HG02943 (cell line): ENCODE measurements around the gene WDR33.

ENCODE experiments used
- ATAC-seq: cut with Tn5 transposase; IDR thresholded peaks from one replicate; pipeline ENCODE4 v1.9.1; 2021; ENCODE audit warnings: mild to moderate bottlenecking, low read depth, moderate library complexity; ENCODE audit not compliant: unreplicated experiment

Gene WDR33

DNA sequence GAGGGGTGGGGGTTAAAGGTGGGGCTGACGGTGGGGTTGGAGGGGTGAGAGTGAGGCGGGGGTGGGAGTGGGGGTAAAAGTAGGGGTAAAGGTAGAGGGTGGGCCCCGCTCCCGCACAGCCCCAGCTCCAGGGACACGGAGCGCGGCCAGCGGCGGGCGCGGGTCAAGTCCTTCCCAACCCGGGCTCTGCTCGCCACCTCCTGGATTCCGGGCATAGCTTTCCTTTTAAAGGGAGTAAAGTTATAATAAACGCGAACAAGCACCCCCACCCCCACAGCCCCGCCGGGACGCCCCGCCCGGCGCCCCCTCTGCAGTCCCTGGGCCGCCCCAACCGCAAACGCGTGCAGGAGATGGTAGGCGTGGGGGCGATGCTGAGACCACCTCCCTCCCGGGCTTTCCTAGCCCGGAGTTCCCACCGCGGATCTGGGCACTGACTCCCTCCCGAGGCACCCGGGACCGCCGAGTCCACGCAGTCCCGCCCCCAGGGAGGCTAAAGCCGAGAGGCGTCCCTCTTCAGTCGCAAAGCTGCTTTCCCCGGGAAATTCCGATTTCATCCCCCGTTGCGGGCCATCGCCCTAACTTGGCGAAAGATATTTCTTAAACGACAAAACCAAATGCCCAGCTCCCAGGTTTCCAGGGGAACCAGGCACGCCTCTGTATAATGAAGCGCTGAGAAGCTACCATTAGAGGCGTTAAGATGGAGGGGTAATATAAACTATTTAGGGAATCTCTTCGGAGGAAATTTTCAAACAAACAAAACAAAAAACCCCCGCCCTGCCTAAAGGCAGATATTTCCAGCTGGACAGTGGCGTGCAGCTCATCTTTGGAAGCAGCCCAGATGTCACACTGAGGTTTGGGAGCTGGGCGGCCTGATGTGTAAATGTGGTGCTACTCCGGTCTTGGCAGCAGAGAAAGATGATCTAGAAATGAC, 135.4 kb downstream of the WDR33 start, which contains the start of gene LIMS2:
TSS of gene LIMS2 (minus strand) at position 200 of the 931 bp plus-strand sequence. CDS start 506 bp downstream, outside the sequence.
- no peak for ATAC-seq

DNA sequence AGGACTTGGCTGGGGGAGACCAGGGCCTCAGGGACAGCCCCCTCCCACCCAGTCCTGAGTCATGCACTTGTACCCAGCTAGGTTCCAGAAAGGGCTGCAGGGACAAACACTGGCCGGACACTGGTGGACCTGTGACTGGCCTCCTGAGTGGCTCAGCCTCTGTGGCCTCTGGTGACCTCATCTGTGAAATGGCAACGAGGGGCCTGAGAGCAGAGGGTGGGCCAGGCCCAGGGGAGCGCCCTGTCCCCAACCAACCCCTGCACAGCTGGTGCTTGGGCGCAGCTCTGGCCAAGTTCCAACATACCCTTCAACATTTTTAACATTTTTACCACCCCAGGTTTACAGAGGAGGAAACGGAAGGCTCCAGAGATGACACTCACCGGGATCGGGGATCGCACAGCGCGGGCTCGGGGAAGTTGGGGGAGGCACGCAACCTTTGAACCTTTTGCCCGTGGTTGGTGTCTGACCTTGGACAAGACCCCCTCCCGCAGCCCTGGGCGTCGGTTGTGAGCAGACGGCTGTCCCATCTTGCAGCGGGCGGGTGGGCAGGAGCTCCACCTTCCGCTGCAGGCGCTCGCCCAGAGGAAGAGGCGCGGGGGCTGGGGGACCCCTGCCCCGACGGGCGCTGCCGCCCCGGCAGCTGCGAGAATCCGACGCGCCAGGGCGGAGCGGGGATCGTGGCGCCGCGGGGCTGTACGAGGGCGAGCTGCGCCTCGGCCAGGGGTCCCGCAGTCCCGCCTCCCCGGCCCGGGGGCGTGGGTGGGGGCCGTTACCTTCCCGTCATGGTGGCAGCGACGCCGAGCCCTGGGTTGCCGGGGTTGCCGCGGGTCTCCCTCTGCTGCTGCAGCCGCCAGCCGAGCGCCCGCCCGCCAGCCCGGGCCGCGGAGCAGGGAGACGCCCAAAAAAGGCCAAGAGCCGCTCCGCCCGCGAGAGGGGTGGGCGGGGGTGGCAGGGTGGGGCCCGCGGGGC, 136.4 kb downstream of the WDR33 start:
- no peak for ATAC-seq

DNA sequence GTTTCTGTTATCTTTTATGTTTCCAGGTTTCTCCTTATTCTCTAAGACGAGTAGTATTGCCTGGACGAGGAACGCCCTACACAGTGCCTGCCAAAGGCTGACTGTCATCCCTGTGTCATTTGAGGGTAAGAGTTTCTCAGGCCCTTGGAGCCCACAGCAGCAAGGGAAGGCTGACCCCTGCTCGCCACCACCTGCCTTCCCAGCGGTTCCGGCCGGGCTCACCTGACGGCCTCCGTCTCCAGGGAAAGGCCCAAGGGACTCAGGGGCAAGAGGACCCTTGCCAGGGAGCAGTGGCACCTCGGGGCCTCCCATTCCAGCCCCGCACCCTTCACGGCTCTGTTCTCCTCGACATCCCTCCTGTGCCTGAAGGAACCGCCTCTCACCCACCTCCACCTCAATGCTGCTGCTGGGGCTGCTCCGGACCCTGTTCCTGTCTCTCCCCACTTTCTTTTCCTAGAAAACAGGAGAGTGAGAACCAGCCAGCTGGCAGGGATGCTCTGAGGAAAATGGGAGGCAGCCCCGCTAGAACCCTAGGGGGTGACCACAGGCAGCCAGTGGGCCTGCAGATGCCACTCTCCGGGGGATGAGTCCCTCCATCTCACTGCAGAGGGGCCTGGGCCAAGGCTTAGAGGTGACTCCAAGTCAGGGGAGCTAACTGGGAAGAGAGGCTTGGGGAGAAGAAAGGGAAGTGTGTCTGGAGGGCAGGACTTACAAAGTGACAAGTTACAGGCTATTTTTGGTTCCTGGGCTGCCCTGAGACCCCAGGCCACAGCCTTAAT, 137.5 kb downstream of the WDR33 start:
- ATAC-seq = no peak

DNA sequence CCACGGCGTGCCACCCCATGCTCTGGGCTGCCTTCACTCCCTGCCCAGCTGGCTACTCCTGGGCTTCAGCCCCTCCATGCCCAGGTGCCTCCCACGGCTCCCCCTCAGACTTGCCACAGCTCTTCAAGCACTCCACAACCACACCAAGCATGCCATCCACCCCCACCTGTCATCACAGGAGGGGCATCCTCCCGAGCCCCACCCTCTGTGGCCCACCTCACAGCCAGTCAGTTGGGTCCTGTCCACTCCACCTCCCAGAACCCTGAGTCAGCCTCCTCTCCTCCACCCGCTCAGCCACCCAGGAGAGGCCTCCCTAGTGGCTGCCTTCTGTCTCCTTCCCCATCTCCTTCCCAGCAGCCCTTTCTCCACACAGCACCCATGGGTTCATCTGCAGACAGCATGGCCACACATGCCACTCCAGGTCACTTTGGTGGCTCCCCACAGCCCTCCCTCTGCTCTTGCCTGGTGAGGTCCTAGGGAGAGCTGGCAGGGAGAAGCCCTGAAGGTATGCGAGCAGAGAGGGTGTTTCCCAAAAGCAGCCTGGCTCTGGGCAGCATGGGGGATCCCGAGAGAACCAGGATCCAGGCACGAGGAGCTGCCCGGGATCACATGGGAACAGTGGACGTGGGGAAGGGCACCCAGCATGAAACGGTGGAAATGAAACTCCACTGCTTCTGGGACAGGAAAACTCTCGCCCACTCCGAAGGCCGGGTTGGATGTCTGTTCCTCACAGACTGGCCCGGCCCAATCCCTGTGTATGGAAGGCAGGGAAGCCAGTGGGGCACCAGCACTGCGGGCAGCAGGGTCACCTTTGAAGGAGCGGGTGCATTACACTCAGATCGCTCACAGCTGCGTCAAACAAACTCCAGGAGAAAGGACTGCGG, 138.4 kb downstream of the WDR33 start:
- ATAC-seq = no peak

DNA sequence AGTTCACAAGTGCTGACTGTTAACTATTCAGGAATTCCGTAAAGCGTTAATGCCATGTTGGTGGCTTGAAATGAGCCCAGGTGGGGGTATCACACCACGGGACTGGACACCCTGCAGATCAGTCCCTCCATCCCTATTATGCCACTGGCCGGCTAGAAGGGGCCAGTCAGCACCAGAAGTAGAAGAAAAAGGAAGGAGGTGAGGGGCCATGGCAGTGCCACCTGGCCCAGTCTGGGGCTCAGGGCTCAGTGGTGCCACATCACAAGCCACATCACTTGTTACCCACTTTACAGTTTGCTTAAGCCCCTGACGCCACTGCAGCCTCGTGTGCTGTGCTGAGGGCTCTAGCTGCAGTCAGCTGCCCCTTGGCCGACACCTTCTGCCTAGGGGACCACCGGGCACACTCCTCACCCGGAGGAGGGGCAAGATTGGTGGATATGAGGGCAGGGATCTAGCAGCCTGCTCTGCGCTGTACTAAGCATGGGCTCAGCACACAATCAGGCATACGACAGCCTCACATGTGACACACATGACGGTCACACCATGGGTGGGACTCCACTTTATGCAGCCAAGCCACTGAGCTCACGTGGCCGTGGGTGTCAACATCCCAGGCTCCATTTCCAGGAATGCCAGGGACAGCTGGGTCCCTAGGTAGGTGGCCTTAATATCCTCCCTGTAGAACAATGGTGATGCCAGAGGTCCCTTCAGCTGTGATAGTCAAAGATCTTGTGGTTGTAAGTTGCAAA, 139.2 kb downstream of the WDR33 start:
- no peak for ATAC-seq

DNA sequence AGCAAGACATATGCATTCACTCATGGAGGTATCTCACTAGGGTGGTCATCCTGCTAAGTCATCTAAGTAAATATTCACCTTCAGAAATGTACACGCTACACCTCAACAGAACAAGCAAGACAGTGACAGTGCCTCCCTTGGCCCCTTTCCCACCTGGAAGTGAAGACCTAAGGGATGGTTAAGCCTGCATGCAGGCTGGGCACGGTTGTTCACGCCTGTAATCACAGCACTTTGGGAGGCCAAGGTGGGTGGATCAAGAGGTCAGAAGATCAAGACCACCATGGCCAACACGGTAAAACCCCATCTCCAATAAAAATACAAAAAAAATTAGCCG, 140.0 kb downstream of the WDR33 start:
- ATAC-seq = no peak

DNA sequence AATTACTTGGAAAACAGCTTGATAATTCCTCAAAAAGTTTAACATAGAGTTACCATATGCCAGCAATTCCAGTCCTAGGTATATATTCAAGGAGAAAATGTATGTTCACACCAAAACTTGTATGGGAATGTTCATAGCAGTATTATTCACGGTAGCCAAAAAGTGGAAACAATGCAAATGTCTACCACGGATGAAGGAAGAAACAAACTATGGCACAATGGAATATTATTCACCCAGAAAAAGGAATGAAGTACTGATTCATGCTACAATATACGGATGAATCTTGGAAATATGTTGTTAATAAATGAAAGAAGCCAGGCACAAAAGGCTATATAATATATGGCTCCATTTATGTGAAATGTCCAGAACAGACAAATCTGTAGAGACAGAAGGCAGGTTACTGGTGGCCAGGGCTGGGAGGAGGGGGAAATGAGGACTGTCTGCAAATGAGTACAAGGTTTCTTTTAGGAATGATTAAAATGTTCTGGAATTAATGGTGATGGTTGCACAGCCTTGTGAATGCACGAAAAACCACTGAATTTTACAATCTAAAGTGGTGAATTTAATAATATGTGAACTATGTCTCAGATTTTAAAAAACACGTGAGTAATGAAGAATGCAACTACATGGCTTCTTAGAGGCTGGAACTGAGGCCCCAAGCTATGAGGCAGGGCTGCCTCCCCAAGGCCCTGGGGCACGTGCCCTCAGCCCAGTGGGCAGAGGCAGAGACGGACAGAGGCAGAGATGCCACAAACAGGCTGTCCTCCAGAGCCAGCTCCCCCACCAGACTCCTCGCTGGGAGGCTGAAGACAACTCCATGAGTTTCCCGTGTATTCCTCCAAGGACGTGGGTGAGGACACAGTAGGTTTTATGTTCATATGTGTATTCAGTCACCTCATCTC, 140.7 kb downstream of the WDR33 start:
- no peak for ATAC-seq

DNA sequence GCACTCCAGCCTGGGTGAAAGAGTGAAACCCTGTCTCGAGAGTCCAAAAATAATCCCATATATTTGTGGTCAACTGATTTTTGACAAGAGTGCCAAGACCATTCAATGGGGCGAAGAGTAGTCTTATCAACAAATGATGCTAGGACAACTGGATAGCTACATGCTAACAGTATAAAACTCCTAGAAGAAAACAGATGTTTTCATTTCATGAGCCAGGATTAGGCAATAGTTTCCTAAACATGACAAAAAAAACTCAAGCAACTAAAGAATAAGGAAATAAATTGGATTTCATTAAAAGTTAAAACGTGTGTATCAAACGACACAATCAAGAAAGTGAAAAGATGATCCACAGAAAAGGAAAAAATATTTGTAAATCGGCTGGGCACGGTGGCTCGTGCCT, 141.9 kb downstream of the WDR33 start:
- ATAC-seq = no peak

DNA sequence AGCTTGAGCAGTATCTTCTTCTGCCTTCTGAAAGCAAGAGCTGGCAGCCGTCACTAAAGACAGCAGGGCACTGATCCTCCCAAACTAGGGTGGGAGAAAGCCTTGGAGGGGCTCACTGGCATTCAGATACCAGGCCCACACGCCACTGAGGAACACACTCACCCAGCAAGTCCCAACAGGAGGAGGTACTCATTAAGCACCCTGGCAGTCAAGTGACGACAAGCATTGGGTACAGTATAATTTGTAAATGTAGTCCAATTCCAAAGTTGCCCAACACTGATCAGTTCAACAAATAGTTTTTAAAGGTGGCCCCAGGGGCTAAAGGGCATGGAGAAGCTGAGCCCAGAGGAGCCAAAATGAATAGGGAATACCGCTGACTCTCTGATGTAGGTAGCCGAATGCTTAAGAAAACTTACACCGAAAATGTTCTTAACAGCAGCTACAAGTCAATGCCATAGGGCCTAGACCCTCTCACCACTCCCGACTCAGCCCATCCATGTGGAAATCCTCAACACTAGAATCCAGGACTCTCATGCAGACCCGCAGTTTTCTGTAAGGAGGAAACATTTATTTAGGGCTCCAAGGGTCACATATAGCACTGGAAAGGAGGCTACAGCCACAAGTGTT, 145.6 kb downstream of the WDR33 start:
- ATAC-seq = no peak

DNA sequence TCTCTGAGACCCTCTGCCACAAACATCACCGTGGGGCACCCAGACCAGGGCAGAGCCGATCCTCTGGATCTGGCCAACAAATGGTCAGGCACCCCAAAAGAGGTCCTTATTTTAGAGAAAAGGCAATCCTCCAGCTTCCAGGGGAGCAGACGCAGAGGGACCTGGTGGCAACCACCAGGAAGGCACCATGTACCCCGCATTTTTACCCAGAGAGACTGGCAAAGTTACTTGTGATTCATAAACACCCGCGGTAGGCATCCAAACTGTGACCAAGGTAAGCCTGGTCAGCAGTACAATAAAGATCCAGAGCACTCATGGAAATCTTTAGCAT, 146.1 kb downstream of the WDR33 start:
- no peak for ATAC-seq

DNA sequence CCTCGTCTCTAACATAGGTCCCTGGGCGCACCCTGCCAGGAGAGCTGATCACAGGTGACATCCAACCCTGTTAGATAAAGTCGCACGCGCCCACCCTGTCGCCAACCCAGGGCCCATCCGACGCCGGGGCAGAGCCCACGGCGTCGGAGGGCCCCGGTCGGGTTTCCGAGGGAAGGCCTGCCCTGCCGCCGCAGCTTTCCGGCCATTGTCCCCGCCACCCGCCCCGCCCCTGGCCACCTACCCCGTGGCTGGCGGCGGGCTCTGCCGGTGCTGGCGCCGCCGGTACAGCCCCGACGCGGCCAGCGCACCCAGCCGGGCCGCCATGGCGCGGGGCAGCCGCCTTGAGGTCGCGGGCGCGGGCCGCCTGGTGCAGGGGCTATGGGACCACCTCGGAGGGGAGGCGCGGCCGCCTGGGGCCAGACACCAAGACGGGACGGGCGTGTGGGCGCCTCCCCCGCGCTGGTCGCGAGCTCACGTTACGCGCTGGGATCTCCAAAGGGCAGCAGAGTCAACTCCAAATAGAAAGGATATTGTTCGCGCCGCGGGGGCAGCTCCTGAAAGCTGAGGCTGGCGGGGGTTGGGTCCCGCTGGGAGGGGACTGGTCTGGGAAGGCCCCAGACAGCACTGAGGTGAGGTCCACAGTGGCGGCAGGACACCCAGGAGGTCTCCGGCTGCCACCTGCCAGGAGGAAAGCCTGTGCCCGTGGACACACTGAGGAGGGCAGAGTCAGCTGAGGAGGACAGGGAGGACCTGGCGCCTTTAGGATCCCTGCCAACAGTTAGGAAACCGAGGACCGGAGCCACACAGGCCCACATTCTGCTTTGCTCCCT, 146.7 kb downstream of the WDR33 start:
- ATAC-seq = no peak

DNA sequence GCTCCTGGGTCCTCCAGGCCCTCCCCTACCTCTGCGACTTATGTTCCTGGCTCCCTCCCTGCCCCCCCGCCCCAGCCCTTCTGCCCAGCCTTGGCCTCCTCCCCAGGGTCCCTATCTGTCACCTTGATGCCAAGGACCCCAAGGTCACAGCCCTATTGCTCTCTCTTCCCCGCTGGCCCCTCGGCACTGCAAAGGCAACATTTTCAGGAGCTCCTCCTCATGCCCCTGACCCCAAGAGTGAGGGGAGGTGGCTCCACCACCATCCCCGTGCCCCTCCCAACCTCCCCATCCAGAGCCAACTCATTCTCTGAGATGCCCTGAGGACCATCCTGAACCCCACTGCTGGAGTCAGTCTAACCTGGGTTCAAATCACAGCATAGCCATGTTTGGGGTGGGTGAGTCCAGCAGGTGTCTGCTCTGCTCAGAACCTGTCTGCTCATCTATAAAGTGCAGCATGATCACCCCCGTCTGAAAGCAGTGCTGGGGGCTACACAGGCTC, 147.4 kb downstream of the WDR33 start:
- no peak for ATAC-seq

DNA sequence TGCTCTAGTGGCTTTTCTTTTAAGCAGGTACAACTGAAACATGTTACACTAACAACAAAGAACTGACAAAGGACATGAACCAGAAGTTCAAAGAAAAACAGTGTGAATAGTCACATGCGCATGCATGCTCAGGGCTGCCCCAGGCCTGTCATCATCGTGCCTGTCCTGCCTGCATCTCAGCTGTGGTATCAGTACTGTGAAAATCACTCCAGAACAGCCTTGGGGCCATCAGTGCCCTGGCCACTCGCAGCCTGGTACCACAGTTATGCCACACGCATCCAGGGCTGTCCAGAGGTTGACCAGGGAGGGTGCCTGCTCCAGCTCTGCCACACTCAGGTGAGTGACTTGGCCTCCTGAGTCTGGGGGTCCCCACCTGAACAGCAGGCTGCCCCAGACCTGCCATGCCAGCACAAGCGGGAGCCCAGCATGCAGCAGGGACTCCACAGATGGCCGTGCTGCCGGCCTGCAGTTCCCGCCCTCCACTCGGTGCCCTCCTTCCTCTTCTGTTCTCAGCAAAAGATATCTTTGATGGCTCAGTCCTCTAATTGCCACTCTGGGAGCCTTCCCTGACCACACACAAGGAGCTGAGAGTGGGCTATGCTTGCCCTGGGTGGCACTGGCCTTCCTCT, 147.9 kb downstream of the WDR33 start:
- no peak for ATAC-seq

DNA sequence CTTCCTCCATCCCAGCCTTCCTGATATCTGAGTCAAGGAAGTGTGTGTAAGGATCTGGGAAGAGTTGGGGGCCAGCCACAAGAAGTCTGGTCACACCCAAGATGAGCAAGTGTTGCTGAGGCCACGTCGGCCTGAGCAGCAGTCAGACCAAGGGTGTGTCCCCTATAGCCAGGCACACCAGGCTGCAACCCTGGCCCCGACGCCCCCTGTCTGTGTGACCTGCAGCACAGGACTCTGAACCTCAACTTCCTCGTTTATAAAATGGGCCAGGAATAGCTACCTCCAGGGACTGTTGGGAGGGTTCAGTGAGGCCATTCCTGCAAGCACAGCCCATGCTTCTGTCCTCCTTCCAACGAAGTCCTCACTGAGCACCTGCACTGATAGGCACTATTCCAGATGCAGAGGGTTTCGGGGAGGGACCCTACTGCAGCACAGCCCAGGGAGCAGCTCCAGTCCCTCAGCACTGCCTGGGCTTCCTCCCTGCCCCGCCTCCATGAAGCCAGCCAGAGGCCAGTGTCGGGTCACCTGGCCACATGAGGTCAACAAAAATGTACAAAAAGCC, 148.9 kb downstream of the WDR33 start:
- no peak for ATAC-seq

DNA sequence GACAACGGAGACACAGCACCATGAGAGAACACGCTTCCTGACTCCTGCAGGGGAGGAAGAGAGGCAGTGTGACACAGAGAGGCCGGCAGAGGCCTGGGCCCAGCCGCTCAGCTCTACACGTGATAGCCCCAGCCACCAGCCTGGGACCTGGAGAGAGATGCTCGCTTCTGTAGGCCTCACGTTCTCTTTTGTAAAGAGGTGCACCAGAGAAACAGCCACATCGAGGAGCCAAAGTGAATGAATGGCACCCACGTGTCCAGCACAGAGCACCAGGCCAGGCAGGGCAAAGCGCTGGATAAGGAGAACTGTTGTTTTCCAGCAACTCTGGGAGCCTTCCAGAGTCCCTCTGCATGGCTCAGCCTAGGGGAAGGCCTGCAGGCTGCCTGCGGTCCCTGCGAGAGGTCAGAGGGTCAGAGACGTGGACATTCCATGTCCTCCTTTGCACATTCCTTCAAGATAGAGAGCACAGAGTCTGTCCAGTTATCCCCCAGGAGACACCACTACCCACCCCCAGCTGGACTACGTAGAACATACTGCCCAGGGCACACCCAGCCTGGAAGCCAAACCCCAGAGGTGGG, 149.8 kb downstream of the WDR33 start:
- no peak for ATAC-seq

DNA sequence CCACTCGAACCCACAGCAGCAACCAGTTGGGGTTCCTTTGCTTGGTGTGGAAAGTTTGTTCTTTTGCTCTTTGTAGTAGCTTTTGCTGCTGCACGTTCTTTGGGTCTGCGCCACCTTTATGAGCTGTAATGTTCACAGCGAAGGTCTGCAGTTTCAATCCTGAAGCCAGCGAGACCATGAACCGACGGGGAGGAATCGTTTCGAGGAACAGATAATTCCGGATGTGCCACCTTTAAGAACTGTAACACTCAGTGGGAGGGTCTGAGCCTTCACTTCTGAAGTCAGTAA, 150.7 kb downstream of the WDR33 start:
- ATAC-seq = no peak
